Activated T-helper 1 cell treated with Interleukin-2 at 50 U/mL for 16 hours (primary cell): ENCODE results near the gene USP40.

Experiments used
- DNase-seq: peaks from one replicate; pipeline ENCODE4 v3.0.0-alpha.2; 2020; ENCODE audit warnings: low read depth

The USP40 gene

DNA sequence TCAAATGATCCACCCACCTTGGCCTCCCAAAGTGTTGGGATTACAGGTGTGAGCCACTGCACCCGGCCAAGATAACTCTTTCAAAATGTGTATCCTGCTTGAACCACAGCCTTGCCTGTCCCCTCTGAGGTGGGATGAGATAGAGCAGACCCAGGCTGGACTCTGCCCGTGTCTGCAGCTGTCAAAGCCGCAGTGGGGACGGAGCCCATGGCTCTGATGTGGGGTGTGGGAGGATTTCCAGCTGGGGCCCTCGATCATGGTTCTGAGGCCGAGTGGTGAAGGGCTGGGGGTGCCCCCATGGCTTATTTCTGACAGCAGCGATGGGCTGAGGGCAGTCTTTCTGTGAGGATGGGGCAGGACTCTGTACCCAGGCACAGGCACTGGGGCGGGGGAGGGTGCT, 107.8 kb downstream of the USP40 start:
- no peak for DNase-seq

DNA sequence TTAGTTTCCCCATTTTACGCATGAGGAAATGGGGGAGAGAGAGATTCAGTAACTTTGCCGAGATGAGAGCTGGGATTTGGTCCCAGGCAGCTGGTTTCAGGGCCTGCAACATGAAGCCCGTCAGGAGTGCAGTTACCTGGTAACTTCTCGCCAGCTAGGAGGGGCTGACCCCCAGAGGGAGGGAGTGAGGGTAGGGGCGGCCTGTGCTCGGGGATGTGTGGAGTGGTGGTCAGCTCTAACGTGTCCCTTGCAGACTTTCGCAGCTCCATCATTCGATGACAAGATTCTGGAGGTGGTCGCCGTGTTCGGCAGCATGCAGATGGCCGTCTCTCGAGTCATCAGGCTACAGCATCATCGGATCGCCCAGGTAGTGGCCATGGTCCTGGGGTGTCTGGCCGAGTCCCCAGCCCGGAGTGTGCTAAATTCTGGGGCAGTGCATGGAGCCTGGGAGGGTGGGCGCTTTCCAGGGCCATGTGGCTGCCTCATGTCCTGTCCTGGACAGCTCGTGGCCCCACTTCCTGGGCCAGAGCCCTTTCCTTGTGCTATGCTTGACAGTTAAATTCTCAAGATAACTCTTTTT, 108.5 kb downstream of the USP40 start:
- no peak for DNase-seq

DNA sequence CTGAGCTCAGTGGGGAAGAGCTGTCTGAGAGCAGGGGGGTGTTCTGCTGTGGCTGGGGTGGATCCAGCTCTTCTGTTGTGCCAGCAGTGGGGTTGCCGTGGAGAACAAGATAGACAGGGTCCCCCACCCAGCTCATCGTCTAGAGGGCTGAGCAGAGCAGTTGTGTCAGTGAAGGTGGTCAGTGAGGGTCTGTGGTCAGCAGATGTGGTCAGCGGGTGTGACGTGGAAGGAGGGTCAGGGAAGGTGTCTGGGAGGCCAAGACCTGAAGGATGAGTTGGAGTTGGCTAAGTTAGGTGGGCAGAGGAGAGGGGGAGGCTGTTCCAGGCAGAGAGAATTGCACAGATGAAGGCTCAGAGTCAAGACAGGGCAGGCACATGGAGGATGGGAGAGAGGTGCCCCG, 109.2 kb downstream of the USP40 start:
- no peak for DNase-seq

DNA sequence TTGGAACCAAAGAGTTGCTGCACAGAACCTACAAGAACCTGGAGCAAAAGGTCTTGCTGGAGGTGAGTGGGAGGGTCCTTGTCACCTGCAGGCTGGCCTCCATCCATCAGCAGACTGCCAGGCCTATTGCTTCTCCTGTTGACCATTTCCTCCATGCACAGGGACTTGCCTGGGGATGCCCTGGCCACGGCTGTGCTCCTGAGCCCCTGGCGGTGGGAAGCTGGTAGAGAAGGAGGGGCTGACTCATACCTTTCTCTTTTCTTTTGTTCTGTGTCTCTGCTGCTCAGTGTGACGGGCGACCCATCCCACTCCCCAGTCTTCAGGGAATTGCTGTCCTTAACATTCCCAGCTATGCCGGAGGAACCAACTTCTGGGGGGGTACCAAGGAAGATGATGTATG, 109.6 kb downstream of the USP40 start:
- DNase-seq: no peak

DNA sequence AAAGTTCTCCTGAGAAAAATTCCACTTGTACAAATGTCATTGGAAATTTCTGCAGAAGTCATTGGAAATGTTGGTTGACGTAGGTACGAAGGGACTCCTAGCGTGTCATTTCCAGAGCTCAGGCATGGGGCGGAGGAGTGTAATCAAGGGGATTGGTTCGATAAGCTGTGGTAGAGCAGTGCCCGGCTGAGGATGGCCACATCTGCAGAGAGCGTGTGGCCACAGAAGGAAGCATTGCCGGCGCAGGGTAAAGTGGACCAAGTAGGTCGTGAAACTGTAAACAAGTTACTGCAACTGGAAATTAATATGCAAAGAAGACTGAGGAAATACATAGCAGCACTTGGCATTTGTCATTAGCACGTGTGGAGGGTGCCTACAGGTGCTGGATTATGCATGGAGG, 110.5 kb downstream of the USP40 start:
- DNase-seq: no peak

DNA sequence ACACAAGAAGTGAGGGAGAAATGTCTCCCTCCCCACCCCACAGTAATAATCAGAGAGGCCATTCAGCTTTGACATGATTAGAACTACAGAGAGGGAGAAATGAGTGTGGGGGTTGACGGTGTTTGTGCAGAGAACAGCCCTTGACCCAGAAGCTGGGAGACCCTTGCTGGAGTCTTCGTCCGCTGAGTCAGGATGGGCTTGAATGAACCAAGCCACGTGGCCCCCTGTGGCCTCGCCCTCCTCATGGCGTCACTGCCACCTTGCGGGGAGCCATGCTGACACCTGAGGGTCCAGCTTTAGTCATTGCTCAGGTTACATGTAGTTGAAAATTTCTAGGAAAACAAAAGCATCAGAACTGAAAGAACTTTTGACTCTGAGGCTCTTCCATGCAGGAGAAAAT, 111.1 kb downstream of the USP40 start:
- DNase-seq: no peak

DNA sequence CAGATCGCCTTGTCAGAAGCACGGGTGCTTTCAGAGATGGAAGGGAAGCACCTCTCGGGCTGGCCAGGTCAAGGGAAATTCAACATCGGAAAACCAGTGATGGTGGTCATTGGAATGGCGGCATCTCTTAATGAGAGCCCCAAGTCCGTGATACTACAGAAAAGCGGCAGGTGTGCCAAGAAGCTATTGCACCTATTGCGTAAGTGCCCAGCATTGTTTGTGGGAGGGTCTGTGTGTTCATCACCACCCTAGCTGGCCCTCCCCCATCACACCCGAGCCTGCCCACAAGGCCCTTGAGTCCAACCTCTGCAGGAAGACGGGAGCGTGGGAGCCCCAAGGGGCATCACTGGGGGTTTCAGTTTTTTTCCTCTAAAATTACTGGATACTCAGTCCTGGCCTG, 111.6 kb downstream of the USP40 start:
- DNase-seq: no peak

DNA sequence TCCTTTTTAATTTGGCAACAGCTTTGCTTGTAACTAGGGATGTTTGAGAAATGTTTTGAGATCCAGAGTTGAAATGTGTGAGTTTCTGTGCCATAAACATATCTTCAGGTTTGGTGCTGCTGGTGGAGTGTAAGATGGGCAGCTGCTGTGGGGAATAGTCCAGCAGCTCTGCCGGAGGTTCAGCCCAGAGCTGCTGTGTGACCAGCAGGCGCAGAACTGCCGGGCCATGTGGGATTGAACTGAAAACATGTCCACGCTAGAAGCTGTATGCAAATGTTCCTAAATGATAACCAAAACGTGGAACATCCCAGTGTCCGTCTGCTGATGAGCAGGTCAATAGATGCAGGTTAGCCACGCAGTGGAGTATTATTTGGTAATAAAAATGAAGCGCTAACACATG, 112.7 kb downstream of the USP40 start:
- DNase-seq: no peak

DNA sequence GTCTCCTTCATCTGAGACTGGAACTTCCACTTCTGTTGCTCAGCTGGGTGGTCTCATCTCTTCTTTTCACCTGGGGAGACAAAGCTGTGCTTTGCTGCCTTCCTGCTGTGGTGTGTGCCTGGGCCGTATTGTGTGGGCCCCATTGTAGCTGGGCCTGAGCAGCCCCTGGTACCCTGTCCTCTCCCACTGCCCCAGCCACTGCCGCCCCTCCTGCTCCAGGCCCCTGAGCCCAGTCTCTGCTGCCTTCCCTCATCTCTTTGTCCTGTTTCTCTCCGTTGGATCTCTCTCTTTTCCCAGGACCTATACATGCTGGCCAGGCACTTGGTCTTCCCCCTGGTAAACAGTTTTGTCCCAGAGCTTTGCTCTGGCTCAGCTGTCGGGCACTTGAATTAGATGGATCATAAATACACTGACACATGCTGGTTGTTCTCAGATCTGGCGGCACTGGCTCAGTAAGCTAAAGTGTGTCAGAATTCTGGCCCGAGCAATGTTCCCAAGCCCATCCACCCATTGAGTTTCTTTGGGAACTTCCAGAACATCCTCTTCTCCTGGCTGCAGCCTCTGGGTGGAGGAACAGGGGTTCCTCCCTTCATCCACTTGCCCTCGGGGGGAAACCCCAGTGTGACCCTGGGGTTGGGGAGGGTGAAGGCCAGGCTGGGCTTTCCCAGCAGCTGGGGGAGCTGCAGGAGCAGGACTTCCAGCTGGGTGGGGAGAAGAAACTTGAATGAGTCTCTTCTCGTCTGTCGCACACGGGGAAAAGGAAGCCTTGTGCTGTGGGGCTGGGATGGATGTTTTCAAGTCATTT, 113.3 kb downstream of the USP40 start:
- no peak for DNase-seq

DNA sequence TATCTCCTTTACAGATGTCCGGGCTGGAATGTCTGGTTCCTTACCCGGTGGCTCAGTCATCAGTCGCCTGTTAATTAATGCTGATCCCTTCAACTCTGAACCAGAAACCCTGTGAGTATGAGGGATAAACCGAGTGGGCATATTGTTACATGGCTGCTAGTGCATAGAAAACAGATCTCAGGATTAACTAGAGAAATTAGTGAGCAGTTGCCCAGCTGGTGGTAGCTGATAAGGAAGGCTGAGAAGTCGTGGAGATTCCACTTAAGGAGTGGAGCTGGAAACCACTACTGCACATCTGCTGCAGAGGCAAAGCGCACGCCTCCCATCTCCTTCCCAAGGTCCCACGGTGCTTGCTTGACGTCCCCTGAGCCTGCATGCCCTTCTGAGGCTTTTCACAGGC, 114.6 kb downstream of the USP40 start:
- DNase-seq: no peak

DNA sequence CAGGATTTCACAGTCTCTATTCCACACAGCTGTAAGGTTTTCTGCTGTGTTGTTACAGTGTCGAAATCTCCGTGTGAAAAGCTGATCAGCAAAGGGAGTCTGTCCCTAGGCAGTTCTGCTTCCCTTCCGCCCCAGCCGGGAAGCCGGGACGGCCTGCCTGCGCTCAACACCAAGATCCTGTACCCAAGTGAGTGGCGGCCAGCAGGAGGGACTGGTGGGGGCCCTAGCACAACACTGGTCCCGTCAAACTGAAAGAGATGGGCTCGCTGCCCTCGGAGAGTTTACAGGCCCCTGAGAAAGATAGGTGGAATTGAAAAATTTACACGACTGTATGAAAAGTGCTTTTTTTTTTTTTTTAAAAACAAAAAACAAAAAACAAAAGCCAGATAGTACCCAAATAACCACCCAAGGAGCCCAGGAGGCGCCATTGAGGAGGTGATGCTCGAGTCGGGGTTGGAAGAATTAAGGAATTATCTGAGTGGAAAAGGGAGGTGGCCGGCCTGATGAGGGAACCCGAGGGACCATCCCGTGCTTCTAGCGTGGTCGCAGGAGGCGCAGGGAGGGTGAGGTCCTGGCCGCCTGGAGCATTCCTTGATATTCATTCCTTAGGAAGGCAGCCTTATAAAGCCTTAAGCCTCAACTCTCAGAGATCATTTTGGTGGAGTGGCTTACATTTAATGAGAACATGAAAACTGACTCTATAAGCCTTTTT, 115.6 kb downstream of the USP40 start:
- DNase-seq: no peak

DNA sequence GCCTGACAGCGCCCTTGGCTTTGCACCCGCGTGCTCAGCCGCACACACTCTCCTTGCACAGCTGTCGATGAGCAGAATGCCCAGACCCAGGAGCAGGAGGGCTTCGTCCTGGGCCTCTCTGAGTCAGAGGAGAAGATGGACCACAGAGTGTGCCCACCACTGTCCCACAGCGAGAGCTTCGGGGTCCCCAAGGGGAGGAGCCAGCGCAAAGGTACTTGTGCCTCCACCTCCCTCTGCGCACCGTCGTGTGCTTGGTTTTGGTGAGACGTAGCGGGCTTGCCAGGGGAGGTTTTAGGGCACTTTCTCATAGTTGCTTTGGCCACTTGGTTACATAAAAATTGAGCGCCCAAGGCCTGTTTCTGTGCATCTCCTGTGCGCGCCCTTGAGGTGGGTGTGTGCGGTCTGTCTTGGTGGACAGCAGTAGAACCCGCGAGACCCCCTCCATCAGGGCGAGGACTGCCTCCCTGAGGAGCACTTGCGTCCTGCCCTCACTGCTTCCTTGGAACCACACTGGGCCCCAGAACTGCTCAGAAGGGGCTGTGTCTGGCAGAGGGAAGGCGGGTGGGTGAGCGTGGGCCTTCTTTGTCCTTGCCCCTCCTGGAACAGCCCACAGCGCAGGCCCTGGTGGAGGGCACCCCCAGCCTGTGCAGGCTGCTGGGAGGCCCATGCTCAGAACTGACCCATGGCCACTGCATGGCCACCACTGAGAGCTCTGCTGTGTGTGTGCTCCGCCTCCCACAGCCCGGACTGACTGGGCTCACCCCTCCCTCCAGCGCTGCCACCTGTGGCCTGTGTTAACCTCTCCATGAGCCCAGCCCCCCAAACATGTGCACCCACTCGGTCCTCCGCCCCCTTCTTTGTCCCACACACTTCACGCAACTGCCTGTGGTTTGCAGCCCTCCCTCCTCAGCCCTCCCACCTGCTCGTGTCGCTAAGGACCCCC, 116.4 kb downstream of the USP40 start:
- DNase-seq: no peak

DNA sequence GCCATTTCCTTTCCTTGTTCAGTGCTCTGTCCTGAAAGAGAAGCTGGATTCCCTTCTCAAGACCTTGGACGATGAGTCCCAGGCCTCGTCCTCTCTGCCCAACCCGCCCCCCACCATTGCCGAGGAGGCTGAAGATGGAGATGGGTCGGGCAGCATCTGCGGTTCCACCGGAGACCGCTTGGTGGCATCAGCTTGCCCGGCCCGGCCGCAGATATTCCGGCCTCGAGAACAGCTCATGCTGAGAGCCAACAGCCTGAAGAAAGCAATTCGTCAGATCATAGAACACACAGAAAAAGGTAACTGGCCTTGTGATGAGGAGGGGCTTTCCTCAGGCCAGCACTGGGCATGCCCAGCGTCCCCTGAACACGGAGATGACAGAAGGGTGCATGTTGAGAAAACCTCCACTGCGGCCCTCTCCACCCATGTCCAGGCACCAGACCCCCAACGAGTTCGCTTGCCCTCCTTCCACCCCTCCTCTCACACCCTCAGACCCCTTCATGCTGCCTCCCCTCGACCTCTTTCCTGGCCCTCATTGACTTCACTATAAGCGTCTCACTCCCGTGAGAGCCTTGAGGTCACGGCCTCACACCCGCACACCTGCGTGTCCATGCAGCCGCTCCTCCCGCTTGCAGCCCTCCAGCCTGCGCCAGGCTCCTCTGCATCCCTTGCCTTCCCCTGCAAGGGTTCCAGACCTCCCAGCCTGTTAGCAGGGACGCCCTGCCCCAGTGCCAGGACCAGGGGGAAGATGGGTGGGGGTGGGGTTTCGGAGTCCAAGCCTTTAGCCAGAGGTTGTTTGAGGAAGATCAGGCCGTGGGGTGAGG, 117.3 kb downstream of the USP40 start:
- DNase-seq: no peak

DNA sequence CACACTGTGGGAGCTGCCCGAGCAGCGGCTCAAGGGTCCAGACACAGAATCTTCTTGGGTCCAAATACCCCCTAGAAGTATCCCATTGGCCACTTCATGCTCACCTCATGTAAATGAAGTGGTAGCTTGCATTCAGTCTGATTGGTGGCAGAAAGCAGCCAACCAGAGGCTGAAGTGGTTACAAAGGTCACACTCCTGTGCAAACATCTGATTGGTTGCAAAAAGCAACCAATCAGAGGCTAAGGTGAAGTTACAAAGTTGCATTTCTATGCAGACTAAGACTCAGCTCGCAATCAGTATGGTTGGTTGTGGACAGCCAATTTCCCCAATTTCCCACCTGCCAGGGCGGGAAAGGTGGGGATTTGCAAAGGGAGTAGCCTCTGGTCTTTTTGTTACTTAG, 118.0 kb downstream of the USP40 start:
- DNase-seq: no peak

DNA sequence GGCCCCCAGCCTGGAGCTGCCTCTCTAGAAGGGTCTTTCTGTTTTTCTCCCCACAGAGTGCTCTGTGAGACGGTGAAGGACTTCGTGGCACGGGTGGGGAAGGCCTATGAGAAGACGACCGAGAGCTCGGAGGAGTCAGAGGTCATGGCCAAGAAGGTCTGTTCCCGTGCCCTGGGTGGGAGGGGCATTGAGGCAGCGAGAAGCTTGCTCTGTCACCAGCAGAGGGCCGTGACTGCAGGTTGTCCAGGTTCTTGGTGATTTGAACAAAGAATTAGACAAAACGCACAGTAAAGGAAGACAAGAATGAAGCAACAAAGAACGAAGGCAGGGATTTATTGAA, 118.4 kb downstream of the USP40 start:
- no peak for DNase-seq

DNA sequence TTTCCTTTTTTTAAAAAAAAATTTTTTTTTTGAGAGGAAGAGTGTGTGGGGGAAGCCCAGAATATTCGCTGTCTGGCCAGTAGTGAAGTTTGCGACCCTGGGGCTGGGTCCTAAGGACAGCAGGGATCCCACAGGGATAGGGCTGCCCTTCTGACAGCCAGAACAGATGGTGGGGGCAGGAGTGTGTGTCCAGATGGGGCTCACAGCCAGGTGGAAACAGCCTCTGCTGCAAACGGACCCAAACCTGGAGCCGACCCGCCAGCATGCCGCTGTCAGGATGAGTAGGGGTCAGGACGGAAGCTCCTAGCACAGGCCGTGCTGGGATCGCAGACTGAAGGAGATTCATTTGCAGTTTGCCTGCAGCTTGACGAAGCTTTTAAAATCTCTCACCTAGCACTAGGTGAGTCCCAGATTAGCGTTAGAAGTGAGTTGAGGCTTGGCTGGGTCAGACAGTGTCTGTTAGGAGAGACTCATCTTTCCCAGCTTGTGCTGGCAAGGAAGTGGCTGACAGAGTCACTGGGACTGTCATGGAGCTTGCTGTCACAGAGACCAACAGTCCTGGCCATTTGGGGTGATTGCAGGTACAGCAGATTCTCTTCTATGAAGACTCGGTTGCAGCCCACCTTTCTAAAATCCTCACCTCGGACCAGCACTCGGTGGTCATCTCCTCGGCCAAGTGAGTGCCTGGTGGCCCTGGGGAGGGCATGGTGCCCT, 118.9 kb downstream of the USP40 start:
- no peak for DNase-seq

DNA sequence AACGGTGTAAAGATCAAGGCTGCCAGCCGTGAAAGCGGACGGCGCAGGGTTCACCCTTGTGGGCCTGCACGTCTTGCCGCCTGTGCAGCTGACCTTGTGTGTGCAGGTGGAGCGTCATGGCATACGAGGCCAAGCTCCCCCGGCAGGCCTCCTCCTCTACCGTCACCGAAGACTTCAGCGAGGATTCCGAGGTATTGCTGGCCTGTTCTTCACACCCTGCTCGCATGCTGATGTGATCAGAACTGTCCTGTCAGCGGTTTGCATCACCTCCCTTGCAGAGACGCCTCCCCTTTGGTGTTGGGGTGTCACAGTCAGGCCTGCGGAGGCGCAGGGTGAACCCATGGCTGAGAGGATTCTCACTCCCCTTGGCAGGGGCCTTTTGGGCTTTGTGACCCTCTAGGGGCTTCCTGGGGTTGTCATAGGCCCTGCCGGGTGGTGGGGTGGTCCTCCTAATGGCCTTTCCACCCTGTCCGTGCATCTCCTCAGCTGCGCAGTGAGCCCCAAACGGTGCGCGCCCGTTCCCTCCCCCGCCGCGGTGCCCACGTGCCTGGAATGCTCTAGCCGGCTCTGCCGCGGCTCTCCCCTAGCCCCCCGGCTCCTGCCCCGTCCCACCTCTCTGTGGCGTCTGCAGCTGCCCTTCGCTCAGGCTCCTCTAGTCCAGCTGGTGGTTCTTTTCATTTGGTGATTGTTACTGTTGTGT, 119.8 kb downstream of the USP40 start:
- no peak for DNase-seq

DNA sequence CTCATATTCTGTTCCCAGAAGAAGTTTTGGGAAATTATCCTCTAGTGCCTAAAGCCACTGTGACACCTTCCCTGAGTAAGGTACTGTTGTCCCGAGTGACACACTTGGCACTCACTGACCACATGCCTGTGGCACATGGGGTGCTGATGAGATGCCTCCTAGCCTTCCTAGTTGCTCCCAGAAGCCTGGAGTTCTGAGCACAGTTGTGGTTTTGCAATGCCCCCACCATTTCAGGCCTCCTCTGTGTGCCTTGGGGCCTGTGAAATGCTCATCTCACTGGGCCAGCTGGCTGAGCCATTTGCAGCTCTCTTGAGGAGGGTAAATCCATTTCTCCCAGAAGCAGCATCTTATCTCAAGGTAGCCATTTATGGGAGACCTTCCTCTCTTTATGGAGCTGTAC, 120.5 kb downstream of the USP40 start:
- DNase-seq: no peak

DNA sequence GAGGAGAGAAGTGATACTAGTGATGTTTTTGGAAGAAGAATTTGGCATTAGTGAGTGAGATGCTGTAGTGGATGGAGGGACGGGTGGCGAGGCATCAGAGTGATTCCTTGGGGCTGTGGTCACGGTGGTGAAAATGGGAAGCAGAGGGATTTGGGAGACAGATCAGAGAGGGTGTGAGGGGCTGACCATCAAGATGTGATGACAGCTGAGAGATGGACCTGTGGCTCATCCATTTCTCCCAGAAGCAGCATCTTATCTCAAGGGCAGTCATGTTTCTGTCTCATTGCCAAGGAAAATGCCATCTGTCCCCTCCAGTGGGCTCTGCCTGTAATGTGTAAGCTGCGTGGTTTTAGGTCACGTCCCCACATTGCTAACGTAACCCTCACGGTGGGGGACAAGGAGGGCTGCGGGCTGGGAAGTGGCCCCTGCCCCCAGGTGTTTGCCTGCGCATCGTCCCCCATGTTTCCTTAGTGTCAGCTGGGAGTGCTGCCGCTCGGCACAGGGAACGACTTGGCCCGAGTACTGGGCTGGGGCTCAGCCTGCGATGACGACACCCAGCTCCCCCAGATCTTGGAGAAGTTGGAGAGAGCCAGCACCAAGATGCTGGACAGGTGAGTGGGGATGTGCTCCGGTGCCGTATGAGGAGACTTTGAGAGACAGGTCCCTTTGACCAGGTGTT, 121.3 kb downstream of the USP40 start:
- no peak for DNase-seq

DNA sequence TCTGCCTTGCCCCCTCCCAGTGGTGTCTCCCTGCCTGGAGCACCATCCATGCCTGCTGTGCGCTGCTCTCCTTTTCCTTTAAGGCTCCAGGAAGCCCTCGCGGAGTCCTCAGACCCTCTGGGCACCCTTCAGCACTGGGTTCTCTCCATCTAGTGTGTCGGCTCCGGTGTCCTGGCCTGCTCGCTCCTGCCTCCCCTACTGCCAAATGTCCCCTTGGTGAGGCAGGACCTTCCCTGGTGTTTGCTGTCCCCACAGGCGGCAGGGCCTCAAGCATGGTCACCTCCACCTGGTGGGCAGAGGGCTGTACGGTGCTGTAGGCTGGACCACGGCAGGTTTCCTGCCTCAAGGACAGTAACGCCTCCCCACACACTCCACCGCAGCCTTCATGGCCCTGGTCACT, 122.1 kb downstream of the USP40 start:
- no peak for DNase-seq
